Esophagus muscularis mucosa (tissue), 4 donors: Measurements from ENCODE around the gene SLIT1. TPM values are rescaled to one million over a fixed set of nuclear protein-coding genes. Genes with fewer than 3 reads are reported as not detected.

ENCODE experiments used
- DNase-seq: peaks from one replicate; pipeline ENCODE4 v3.0.0-alpha.2; 2017; ENCODE audit errors: extremely low spot score
- H3K27ac ChIP-seq, 4 donors: fragments of 200-600 bp; sonication (generic); replicated peaks in 1 of 4; 1 replicate in 3 of 4; 2 replicates in 1 of 4; pipeline ENCODE4 v1.5.1; 2016 to 2019; ENCODE audit warnings: mild to moderate bottlenecking in 1 of 4
- H3K27me3 ChIP-seq, 4 donors: fragments of 200-600 bp; sonication (generic); one replicate each; pipeline versions ENCODE4 v1.5.1 to v1.6.0; 2016 to 2019
- H3K36me3 ChIP-seq, 4 donors: fragments of 200-600 bp; sonication (generic); one replicate each; pipeline ENCODE4 v1.5.1; 2016 to 2019
- H3K4me1 ChIP-seq, 4 donors: fragments of 200-600 bp; sonication (generic); one replicate each; pipeline ENCODE4 v1.5.1; 2016 to 2019
- H3K4me3 ChIP-seq, 4 donors: fragments of 200-600 bp; sonication (generic); 1 replicate in 2 of 4; 2 replicates in 2 of 4; pipeline ENCODE4 v1.5.1; 2016 to 2019; ENCODE audit warnings: mild to moderate bottlenecking in 4 of 4, moderate library complexity in 1 of 4
- H3K9me3 ChIP-seq, 4 donors: fragments of 200-600 bp; sonication (generic); 1 replicate in 3 of 4; 2 replicates in 1 of 4; pipeline ENCODE4 v1.5.1; 2016 to 2019
- CTCF ChIP-seq, 3 experiments: fragments of 200-600 bp in 2 of 3; fragments of 450-650 bp in 1 of 3; sonication (generic) in 2 of 3; IDR thresholded peaks; one replicate each; pipeline ENCODE4 v1.5.1; 2017 to 2019; ENCODE audit warnings: antibody characterized with exemption in 3 of 3, mild to moderate bottlenecking in 2 of 3, moderate library complexity in 1 of 3
- EP300 ChIP-seq: sonication (generic); formaldehyde crosslinking; IDR thresholded peaks from one replicate; pipeline ENCODE4 v1.6.1; 2017; ENCODE audit warnings: antibody characterized with exemption
- POLR2A ChIP-seq: fragments of 450-650 bp; IDR thresholded peaks from one replicate; pipeline ENCODE4 v1.6.1; 2017; ENCODE audit warnings: antibody characterized with exemption, moderate library complexity, mild to moderate bottlenecking, low read depth
- POLR2AphosphoS5 ChIP-seq, 2 donors: sonication (generic); formaldehyde crosslinking; IDR thresholded peaks; one replicate each; pipeline ENCODE4 v1.6.1; 2017; ENCODE audit warnings: antibody characterized with exemption in 2 of 2
- WGBS: methylation state at CpG from one replicate; pipeline ENCODE4 v1.1.5; 2018; 5-methylcytosine and 5-hydroxymethylcytosine counted together
- intact Hi-C: fragments of 100-400 bp; cut with DNase I; formaldehyde crosslinking; loops from one replicate; pipeline ENCODE4 v1.15.1; 2023
- total RNA-seq, 4 donors: library from RNA; depleted of rRNA; stranded (reverse); fragments of >200 nt; gene quantifications; one replicate each; pipeline versions ENCODE4 v1.1.0 to v1.2.1, GENCODE V29; 2016

SLIT1 gene
- total RNA-seq, 4 donors from 2014 or later: 0.13 to 0.42 (median 0.31) TPM

GRCh38 chr10:96959733-96960132, 226.0 kb downstream of the SLIT1 start:
- 68% methylated on average over 1 of the region's 1 CpG for WGBS
- Histone ChIP-seq H3K36me3 (peaks cover 8 to 34% (median 16%) of the 10 kb centered on the region in 4 donors), H3K27me3 (no peaks in the 10 kb centered on the region), H3K4me3 (no peak overlapping the region), H3K27ac (no peak overlapping the region), H3K9me3 (no peaks in the 10 kb centered on the region), H3K4me1 (peaks cover 0 to 26% (median 3%) of the 10 kb centered on the region in 4 donors)
- TF ChIP-seq CTCF (IDR thresholded peaks at IDR 0.05) (no peak), EP300 (no peak), POLR2A (no peak), POLR2AphosphoS5 (IDR thresholded peaks at IDR 0.05) (no peak)
- intact Hi-C loops: no loop called here
- no peak for DNase-seq

DNA sequence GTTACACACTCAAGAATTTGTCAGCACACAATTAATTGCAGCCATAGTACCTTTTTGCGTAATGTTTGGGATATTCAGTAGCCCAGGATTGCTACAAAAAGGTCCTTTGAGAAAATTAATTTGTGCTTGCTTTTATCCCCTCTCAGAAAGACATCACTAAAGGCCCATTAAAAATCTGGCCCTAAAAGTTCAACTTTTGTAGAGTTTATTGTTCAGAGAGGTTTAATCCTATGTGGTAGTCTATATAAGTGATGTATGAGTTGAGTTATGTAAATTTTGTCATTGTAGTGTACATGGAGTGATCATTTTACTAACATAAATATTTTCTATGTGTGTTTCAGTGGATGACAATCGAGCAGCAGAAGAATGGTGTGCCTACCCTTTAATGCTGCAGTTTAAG, 227.7 kb downstream of the SLIT1 start:
- Histone ChIP-seq H3K4me3 (no peak overlapping the region), H3K36me3 (peaks cover 8 to 38% (median 18%) of the 10 kb centered on the region in 4 donors), H3K27me3 (no peaks in the 10 kb centered on the region), H3K9me3 (no peaks in the 10 kb centered on the region), H3K4me1 (peaks cover 0 to 20% (median 5%) of the 10 kb centered on the region in 4 donors), H3K27ac (no peak overlapping the region)
- intact Hi-C loops: no loop called here
- TF ChIP-seq POLR2A (no peak), POLR2AphosphoS5 (IDR thresholded peaks at IDR 0.05) (no peak), CTCF (IDR thresholded peaks at IDR 0.05) (no peak), EP300 (no peak)
- WGBS: 100% methylated on average over 2 of the region's 2 CpGs
- no peak for DNase-seq

DNA sequence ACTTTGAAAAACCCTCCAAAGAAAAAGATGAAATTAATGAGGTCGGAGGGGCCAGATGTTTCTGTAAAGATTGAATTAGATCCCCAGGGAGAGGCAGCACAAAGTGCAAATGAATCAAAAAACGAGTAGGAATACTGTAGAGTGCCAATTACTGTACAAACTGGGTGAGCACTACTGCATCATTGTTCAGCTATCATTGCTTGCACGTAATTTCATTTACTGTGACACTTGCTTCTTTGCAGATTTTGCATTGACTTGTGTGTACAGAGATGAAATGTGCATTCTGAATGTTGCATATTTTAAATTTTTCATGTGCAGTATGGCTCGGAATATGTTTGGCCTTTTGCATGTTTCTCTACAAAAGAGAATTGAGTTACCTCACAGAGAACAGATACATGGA, 230.0 kb downstream of the SLIT1 start:
- no peak for TF ChIP-seq CTCF (IDR thresholded peaks at IDR 0.05)
- no peak for TF ChIP-seq POLR2A
- no peak for TF ChIP-seq POLR2AphosphoS5 (IDR thresholded peaks at IDR 0.05)
- TF ChIP-seq EP300: no peak
- WGBS: 80% methylated on average over 4 of the region's 4 CpGs
- H3K27ac ChIP-seq: no peak overlapping the region
- no peaks in the 10 kb centered on the region for H3K27me3 ChIP-seq
- intact Hi-C loops: no loop called here
- H3K9me3 ChIP-seq: no peaks in the 10 kb centered on the region
- peaks cover 0 to 10% (median 3%) of the 10 kb centered on the region in 4 donors for H3K4me1 ChIP-seq
- peaks cover 8 to 43% (median 22%) of the 10 kb centered on the region in 4 donors for H3K36me3 ChIP-seq
- no peak for DNase-seq
- no peak overlapping the region for H3K4me3 ChIP-seq

DNA sequence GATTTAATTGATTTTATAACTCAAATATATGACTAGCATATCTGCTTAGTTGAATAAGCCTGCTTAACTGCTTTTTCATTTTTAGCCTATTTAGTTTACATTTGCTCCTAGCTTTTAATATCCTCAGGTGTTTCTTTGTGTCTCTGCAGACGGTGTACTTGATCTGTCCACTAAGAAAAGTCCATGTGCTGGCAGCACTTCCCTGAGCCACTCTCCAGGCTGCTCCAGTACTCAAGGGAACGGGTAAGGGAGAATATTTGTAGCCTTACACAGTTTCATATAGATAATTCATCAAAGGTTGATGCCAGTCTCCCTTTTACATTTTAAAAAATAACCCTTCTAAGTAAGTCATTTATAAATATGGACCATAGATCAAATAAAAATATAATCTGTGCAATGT, 233.8 kb downstream of the SLIT1 start:
- TF ChIP-seq CTCF (IDR thresholded peaks at IDR 0.05): no peak
- TF ChIP-seq POLR2AphosphoS5 (IDR thresholded peaks at IDR 0.05): no peak
- TF ChIP-seq POLR2A: no peak
- no peak for TF ChIP-seq EP300
- DNase-seq: no peak

More for the DNA sequence above, 233.8 kb downstream of the SLIT1 start:
- Histone ChIP-seq H3K4me1 (peaks cover 0 to 15% (median 2%) of the 10 kb centered on the region in 4 donors), H3K27me3 (no peaks in the 10 kb centered on the region), H3K4me3 (no peak overlapping the region), H3K9me3 (no peaks in the 10 kb centered on the region), H3K36me3 (peaks cover 8 to 41% (median 24%) of the 10 kb centered on the region in 4 donors), H3K27ac (no peak overlapping the region)
- 58% methylated on average over 2 of the region's 2 CpGs for WGBS
- intact Hi-C loops: no loop called here
